Mesothelial cell of epicardium (in vitro differentiated cells): Measurements from ENCODE around the gene IGFBP2. TPM values are rescaled to one million over a fixed set of nuclear protein-coding genes. Genes with fewer than 3 reads are reported as not detected.

ENCODE experiments used
- DNase-seq, 2 experiments: peaks; one replicate each; pipeline ENCODE4 v3.0.0; 2021; ENCODE audit warnings: low spot score in 2 of 2; ENCODE audit not compliant: unreplicated experiment in 2 of 2
- H3K27ac Mint-ChIP-seq: 2 replicates; pipeline ENCODE4 v1.8.0; 2021; ENCODE audit warnings: mixed read lengths
- H3K27me3 Mint-ChIP-seq: 2 replicates; pipeline ENCODE4 v1.8.0; 2021; ENCODE audit warnings: low read depth, mixed read lengths
- H3K36me3 Mint-ChIP-seq: 2 replicates; pipeline ENCODE4 v1.8.0; 2021; ENCODE audit warnings: mixed read lengths
- H3K4me1 Mint-ChIP-seq: 2 replicates; pipeline ENCODE4 v1.8.0; 2021; ENCODE audit warnings: mixed read lengths
- H3K4me3 Mint-ChIP-seq: 2 replicates; pipeline ENCODE4 v1.8.0; 2021; ENCODE audit warnings: mild to moderate bottlenecking, moderate library complexity, mixed read lengths
- H3K9me3 Mint-ChIP-seq: 2 replicates; pipeline ENCODE4 v1.8.0; 2021; ENCODE audit warnings: mixed read lengths
- CTCF ChIP-seq: fragments of 200-600 bp; sonication (generic); IDR thresholded peaks from one replicate; pipeline ENCODE4 v1.5.0; 2021; ENCODE audit warnings: antibody characterized with exemption; ENCODE audit not compliant: unreplicated experiment
- total RNA-seq: library from RNA; stranded (reverse); gene quantifications from 3 replicates; pipeline ENCODE4 v1.2.1, GENCODE V29; 2021

The IGFBP2 gene
- total RNA-seq, 1 donor from 2014 or later, result 376 TPM

GRCh38 chr2:216653093-216653799 is 20.0 kb downstream of the IGFBP2 start:
- Mint-ChIP-seq H3K27me3 (no peaks in the 10 kb centered on the region), H3K4me1 (peaks cover 21% of the 10 kb centered on the region), H3K27ac (peak overlapping the region; percentile 76), H3K4me3 (no peak overlapping the region), H3K36me3 (peaks cover 10% of the 10 kb centered on the region), H3K9me3 (no peaks in the 10 kb centered on the region)
- DNase-seq, result no peak
- TF ChIP-seq CTCF, result no peak

GRCh38 chr2:216653931-216654365 is 20.7 kb downstream of the IGFBP2 start:
- Mint-ChIP-seq H3K4me1 (peaks cover 25% of the 10 kb centered on the region), H3K36me3 (peaks cover 9% of the 10 kb centered on the region), H3K9me3 (no peaks in the 10 kb centered on the region), H3K4me3 (no peak overlapping the region), H3K27ac (peak overlapping the region; percentile 48), H3K27me3 (no peaks in the 10 kb centered on the region)
- no peak for TF ChIP-seq CTCF
- DNase-seq, result no peak

- no peak overlapping the region for H3K27ac Mint-ChIP-seq
- TF ChIP-seq CTCF, result no peak
- DNase-seq, result no peak
- no peaks in the 10 kb centered on the region for H3K27me3 Mint-ChIP-seq
- H3K4me3 Mint-ChIP-seq, result no peak overlapping the region
- H3K4me1 Mint-ChIP-seq, result peaks cover 31% of the 10 kb centered on the region
- H3K36me3 Mint-ChIP-seq, result peaks cover 9% of the 10 kb centered on the region
- H3K9me3 Mint-ChIP-seq, result no peaks in the 10 kb centered on the region
These were observed 21.4 kb downstream of the IGFBP2 start for GRCh38 chr2:216654528-216655052.

GRCh38 chr2:216657086-216657855 is 24.1 kb downstream of the IGFBP2 start:
- peaks cover 33% of the 10 kb centered on the region for H3K4me1 Mint-ChIP-seq
- peak overlapping the region; percentile 76 for H3K27ac Mint-ChIP-seq
- peaks cover 23% of the 10 kb centered on the region for H3K36me3 Mint-ChIP-seq
- DNase-seq, result no peak
- no peak overlapping the region for H3K4me3 Mint-ChIP-seq
- H3K27me3 Mint-ChIP-seq, result no peaks in the 10 kb centered on the region
- H3K9me3 Mint-ChIP-seq, result no peaks in the 10 kb centered on the region
- no peak for TF ChIP-seq CTCF

GRCh38 chr2:216657980-216658379 is 24.8 kb downstream of the IGFBP2 start:
- TF ChIP-seq CTCF, result no peak
- H3K27me3 Mint-ChIP-seq, result no peaks in the 10 kb centered on the region
- no peak for DNase-seq
- peak overlapping the region; percentile 87 for H3K27ac Mint-ChIP-seq
- no peaks in the 10 kb centered on the region for H3K9me3 Mint-ChIP-seq
- H3K4me1 Mint-ChIP-seq, result peaks cover 27% of the 10 kb centered on the region
- H3K36me3 Mint-ChIP-seq, result peaks cover 26% of the 10 kb centered on the region
- H3K4me3 Mint-ChIP-seq, result no peak overlapping the region
